ENCODE measurements around the gene DGKG. TPM values are rescaled to one million over a fixed set of nuclear protein-coding genes. Genes with fewer than 3 reads are reported as not detected.

Gene DGKG
- total RNA-seq, 1 donor from 2014 or later: 5.7 TPM

- DNase-seq: no peak
- intact Hi-C loops (cut with DNase I): no loop called here
These were observed 224.9 kb downstream of the DGKG start for GRCh38 chr3:186137051-186137685.

DNA sequence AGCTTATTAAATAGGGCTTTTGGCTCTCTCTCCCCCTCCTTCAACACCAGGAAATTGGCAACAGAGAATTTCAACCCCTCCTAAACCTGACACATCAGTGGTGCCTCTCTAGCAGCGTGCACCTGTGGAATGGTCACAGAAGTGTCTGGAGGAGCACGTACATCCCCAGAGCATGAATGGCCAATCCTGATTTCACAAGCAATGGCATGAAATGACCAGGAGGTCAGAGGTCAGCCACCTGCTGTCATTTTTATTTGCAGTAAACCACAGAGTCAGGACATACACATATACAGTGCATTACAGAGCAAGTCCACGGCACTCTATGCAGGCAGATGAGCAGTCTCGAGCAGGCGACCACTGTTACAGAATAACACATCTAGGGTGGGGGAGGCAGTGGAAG lies 228.1 kb downstream of the DGKG start:
- ATAC-seq (no peak), DNase-seq (no peak)
- Histone ChIP-seq H3K9me3 (no peaks in the 10 kb centered on the region), H3K27ac (no peak overlapping the region), H3K4me1 (no peaks in the 10 kb centered on the region), H3K27me3 (ENCODE audit: low read depth) (no peaks in the 10 kb centered on the region), H3K36me3 (no peaks in the 10 kb centered on the region), H3K4me3 (no peak overlapping the region)
- TF ChIP-seq, protein P1, sequence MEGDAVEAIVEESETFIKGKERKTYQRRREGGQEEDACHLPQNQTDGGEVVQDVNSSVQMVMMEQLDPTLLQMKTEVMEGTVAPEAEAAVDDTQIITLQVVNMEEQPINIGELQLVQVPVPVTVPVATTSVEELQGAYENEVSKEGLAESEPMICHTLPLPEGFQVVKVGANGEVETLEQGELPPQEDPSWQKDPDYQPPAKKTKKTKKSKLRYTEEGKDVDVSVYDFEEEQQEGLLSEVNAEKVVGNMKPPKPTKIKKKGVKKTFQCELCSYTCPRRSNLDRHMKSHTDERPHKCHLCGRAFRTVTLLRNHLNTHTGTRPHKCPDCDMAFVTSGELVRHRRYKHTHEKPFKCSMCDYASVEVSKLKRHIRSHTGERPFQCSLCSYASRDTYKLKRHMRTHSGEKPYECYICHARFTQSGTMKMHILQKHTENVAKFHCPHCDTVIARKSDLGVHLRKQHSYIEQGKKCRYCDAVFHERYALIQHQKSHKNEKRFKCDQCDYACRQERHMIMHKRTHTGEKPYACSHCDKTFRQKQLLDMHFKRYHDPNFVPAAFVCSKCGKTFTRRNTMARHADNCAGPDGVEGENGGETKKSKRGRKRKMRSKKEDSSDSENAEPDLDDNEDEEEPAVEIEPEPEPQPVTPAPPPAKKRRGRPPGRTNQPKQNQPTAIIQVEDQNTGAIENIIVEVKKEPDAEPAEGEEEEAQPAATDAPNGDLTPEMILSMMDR (IDR thresholded peaks at IDR 0.05): no peak
- intact Hi-C loops (cut with DNase I): no loop called here

More at GRCh38 chr3:186137051-186137685, 224.9 kb downstream of the DGKG start:
- ATAC-seq: no peak
- H3K4me1 ChIP-seq: no peaks in the 10 kb centered on the region
- H3K9me3 ChIP-seq: no peaks in the 10 kb centered on the region
- no peak overlapping the region for H3K4me3 ChIP-seq
- no peak overlapping the region for H3K27ac ChIP-seq
- TF ChIP-seq, protein P1 (IDR thresholded peaks at IDR 0.05): no peak
- no peaks in the 10 kb centered on the region for H3K27me3 ChIP-seq (ENCODE audit: low read depth)
- H3K36me3 ChIP-seq: no peaks in the 10 kb centered on the region

DNA sequence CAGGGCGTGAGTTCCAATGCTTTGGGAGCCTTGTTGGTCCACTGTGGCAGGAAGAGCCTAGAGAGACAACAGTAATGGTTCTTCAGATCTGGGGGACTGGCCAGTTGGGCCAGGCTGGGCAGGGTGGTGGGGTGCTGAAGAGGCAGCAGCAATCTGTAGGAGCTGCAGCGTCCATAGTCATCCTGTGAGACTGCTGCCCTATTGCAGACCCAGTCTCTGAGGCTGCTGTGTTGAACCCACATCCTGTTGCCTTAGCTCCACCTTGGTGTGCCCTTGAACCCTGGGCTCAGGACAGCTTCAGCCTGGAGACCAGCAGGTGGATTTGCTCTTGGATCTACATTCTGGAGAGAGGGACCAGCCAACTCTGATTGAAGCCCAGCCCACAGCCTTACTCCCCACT lies 229.5 kb downstream of the DGKG start:
- Histone ChIP-seq H3K4me1 (no peaks in the 10 kb centered on the region), H3K27me3 (ENCODE audit: low read depth) (no peaks in the 10 kb centered on the region), H3K36me3 (no peaks in the 10 kb centered on the region), H3K27ac (no peak overlapping the region), H3K9me3 (no peaks in the 10 kb centered on the region), H3K4me3 (no peak overlapping the region)
- TF ChIP-seq, protein P1 (IDR thresholded peaks at IDR 0.05): no peak
- ATAC-seq (no peak), DNase-seq (no peak)
- intact Hi-C loops (cut with DNase I): no loop called here

DNA sequence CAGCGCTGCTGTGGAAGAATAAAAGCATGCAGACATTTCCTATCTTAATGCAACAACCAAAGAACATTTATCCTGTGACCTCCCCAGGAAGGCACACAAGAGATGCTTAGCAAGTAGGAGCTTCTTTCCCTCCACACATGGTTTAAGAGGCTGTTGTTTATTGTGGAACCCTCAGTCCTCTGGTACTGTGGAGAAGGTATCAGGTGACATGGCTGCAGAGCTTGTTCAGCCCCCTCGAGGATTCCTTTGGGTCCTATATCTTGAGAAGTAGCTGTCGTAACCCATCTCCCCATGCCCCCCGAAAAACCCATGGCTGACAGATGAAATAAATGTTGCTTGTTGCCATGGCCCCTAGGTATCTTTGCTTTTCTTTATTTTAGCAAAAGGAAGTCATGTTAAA lies 232.8 kb downstream of the DGKG start:
- Histone ChIP-seq H3K4me3 (no peak overlapping the region), H3K36me3 (no peaks in the 10 kb centered on the region), H3K4me1 (no peaks in the 10 kb centered on the region), H3K27me3 (ENCODE audit: low read depth) (no peaks in the 10 kb centered on the region), H3K9me3 (no peaks in the 10 kb centered on the region), H3K27ac (no peak overlapping the region)
- intact Hi-C loops (cut with DNase I): no loop called here
- DNase-seq (no peak), ATAC-seq (no peak)
- TF ChIP-seq, protein P1 (IDR thresholded peaks at IDR 0.05): no peak

DNA sequence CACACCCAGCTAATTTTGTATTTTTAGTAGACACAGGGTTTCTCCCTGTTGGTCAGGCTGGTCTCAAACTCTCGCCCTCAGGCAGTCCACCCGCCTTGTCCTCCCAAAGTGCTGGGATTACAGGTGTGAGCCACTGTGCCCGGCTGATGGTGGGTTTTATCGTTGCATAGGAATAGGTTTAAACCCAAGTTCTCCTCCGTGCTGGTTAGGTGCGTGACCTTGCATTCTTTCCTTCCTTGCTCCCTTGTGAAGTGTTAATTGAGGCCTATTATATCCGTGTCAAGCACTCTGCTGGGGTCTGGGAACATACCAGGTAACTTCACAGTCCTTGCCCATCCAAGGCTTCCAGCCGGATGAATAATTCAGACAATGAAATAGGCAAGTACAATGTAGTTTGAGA lies 233.9 kb downstream of the DGKG start:
- intact Hi-C loops (cut with DNase I): no loop called here
- TF ChIP-seq, protein P1 (IDR thresholded peaks at IDR 0.05): no peak
- Histone ChIP-seq H3K9me3 (no peaks in the 10 kb centered on the region), H3K27me3 (ENCODE audit: low read depth) (no peaks in the 10 kb centered on the region), H3K4me1 (no peaks in the 10 kb centered on the region), H3K36me3 (no peaks in the 10 kb centered on the region), H3K27ac (no peak overlapping the region), H3K4me3 (no peak overlapping the region)
- ATAC-seq: no peak
- DNase-seq: no peak
